ENCODE results near the gene STAM.

DNA sequence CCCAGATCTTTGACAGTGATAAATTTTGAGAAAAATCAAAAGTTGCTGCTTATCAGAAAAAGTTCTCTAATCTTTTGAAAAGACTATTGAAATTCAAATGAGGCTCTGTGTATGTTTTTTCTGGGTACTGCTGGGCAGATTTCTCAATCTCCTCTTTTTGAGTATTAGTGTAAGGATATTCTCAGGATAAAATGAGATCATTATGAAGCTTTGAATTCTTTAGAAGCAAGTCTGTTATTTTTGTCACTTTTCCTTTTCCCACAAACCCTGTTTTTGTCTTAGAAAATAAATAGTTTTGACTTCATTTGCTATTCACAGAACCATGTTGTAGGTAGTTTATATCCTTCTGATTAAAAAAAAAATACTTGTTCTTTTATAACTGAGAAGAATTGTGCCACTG is 7.9 kb downstream of the STAM start:
- TF ChIP-seq POLR2A (IDR thresholded peaks at IDR 0.05) = no peak
- TF ChIP-seq, protein P1, sequence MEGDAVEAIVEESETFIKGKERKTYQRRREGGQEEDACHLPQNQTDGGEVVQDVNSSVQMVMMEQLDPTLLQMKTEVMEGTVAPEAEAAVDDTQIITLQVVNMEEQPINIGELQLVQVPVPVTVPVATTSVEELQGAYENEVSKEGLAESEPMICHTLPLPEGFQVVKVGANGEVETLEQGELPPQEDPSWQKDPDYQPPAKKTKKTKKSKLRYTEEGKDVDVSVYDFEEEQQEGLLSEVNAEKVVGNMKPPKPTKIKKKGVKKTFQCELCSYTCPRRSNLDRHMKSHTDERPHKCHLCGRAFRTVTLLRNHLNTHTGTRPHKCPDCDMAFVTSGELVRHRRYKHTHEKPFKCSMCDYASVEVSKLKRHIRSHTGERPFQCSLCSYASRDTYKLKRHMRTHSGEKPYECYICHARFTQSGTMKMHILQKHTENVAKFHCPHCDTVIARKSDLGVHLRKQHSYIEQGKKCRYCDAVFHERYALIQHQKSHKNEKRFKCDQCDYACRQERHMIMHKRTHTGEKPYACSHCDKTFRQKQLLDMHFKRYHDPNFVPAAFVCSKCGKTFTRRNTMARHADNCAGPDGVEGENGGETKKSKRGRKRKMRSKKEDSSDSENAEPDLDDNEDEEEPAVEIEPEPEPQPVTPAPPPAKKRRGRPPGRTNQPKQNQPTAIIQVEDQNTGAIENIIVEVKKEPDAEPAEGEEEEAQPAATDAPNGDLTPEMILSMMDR (IDR thresholded peaks at IDR 0.05) = no peak

All from vagina (tissue), 2 donors.